ENCODE results near the gene MBD6.
"Not testable (repeated sequence)": the region's sequence is repeated elsewhere in the genome, so short reads cannot be mapped to it uniquely, and the experiment has no call there.

DNA sequence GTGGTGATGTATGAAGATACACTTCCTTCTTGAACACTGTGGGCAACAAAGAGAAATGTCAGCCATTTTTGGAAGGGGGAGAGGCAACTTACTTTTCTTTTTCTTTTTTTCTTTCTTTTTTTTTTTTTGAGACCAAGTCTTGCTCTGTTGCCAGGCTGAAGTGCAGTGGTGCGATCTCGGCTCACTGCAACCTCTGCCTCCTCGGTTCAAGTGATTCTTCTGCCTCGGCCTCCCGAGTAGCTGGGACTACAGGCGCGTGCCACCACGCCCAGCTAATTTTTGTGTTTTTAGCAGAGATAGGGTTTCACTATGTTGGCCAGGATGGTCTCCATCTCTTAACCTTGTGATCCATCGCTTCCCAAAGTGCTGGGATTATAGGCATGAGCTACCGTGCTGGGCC, 4.9 kb upstream of the MBD6 start:
- TF ChIP-seq POLR2A, EP300 (IDR thresholded peaks at IDR 0.05): not testable (repeated sequence)

Data from upper lobe of left lung (tissue), 4 donors.